GM19238 (cell line): Measurements from ENCODE around the gene UBE3A.
"Not testable (repeated sequence)": the region's sequence is repeated elsewhere in the genome, so short reads cannot be mapped to it uniquely, and the experiment has no call there.

Source experiments
- DNase-seq: peaks from one replicate; pipeline ENCODE4 v3.0.0; 2011; ENCODE audit warnings: low spot score; ENCODE audit not compliant: insufficient read length

Gene UBE3A

GRCh38 chr15:25439369-25439836 is 579 bp upstream of the UBE3A start:
- DNase-seq = no peak

- peak; percentile 37 for DNase-seq
Measured at GRCh38 chr15:25437777-25438600, 835 bp downstream of the UBE3A start.

- DNase-seq = no peak
Measured at GRCh38 chr15:25436707-25437106, 2.1 kb downstream of the UBE3A start.

GRCh38 chr15:25435474-25436243 is 3.2 kb downstream of the UBE3A start:
- no peak for DNase-seq

- DNase-seq = no peak
Measured at GRCh38 chr15:25433118-25433865, 5.5 kb downstream of the UBE3A start.

GRCh38 chr15:25431836-25432561 is 6.8 kb downstream of the UBE3A start:
- DNase-seq = no peak

- no peak for DNase-seq
Measured at GRCh38 chr15:25427861-25428260, 11.0 kb downstream of the UBE3A start.

- DNase-seq = no peak
Measured at GRCh38 chr15:25426896-25427610, 11.8 kb downstream of the UBE3A start.

- DNase-seq = no peak
Measured at GRCh38 chr15:25424073-25424472, 14.8 kb downstream of the UBE3A start.

- no peak for DNase-seq
Measured at GRCh38 chr15:25422021-25422420, 16.8 kb downstream of the UBE3A start.

GRCh38 chr15:25418202-25418601 is 20.6 kb downstream of the UBE3A start:
- no peak for DNase-seq

- DNase-seq = no peak
Measured at GRCh38 chr15:25417604-25418003, 21.2 kb downstream of the UBE3A start.

GRCh38 chr15:25416693-25417092 is 22.1 kb downstream of the UBE3A start:
- DNase-seq = no peak

- no peak for DNase-seq
Measured at GRCh38 chr15:25415707-25416106, 23.1 kb downstream of the UBE3A start.

- DNase-seq = no peak
Measured at GRCh38 chr15:25415217-25415616, 23.6 kb downstream of the UBE3A start.

GRCh38 chr15:25410649-25411048 is 28.2 kb downstream of the UBE3A start:
- DNase-seq = no peak

GRCh38 chr15:25409731-25410130 is 29.1 kb downstream of the UBE3A start:
- DNase-seq = not testable (repeated sequence)

GRCh38 chr15:25408929-25409328 is 29.9 kb downstream of the UBE3A start:
- DNase-seq = no peak

GRCh38 chr15:25408428-25408827 is 30.4 kb downstream of the UBE3A start:
- DNase-seq = no peak

- no peak for DNase-seq
Measured at GRCh38 chr15:25407950-25408349, 30.9 kb downstream of the UBE3A start.
